K562 (cell line): Measurements from ENCODE around the gene TSPAN18. TPM values are rescaled to one million over a fixed set of nuclear protein-coding genes. Genes with fewer than 3 reads are reported as not detected.

Experiments used
- KAT7 ChIP-seq: sonication (generic); formaldehyde crosslinking; IDR thresholded peaks from 2 replicates; pipeline ENCODE4 v1.8.0; 2022; ENCODE audit warnings: missing genetic modification reagents, mild to moderate bottlenecking, borderline replicate concordance
- MXI1 ChIP-seq: IDR thresholded peaks from 2 replicates; pipeline ENCODE4 v1.6.1; 2011; ENCODE audit warnings: low read depth, mild to moderate bottlenecking, improper control_type of control experiment, low read length
- NFE2 ChIP-seq: IDR thresholded peaks from 2 replicates; pipeline ENCODE4 v1.6.1; 2014; ENCODE audit warnings: antibody characterized with exemption, low read depth
- TAF1 ChIP-seq: IDR thresholded peaks from 2 replicates; pipeline ENCODE4 v1.6.1; 2011; ENCODE audit warnings: mild to moderate bottlenecking, low read length, moderate library complexity; ENCODE audit not compliant: insufficient read depth, control insufficient read depth, severe bottlenecking; ENCODE audit errors: extremely low read depth
- ZBTB33 ChIP-seq: sonication (generic); formaldehyde crosslinking; IDR thresholded peaks from 2 replicates; pipeline ENCODE4 v1.8.1; 2023; ENCODE audit warnings: mild to moderate bottlenecking, missing genetic modification reagents
- polyA plus RNA-seq, 8 experiments: library from polyadenylated mRNA; depleted of rRNA in 4 of 8; stranded (reverse) in 5 of 8; unstranded in 3 of 8; fragments of >200 nt; fragmentation: Nextera tagmentation in 2 of 8; fragmentation: Illumina TruSeq in 1 of 8; extraction: Ambion mirVana in 2 of 8; extraction: Trizol in 1 of 8; gene quantifications; 2 replicates each; pipeline versions ENCODE4 v1.2.1 to v1.2.3, GENCODE V29; 2011 to 2014; ENCODE audit warnings: inconsistent platforms in 1 of 8, missing spikeins in 1 of 8
- total RNA-seq, 7 experiments: library from RNA; depleted of rRNA in 6 of 7; stranded (reverse); fragments of >200 nt in 6 of 7; fragmentation: Illumina TruSeq in 2 of 7; extraction: Trizol in 2 of 7; gene quantifications; 2 replicates each; pipeline versions ENCODE4 v1.2.1 to v1.2.3, GENCODE V29; 2011 to 2021; ENCODE audit warnings: low replicate concordance in 1 of 7
- TF ChIP-seq, protein P1 (sequence below): sonication (generic); formaldehyde crosslinking; IDR thresholded peaks from 2 replicates; pipeline ENCODE4 v1.8.0; 2022; ENCODE audit warnings: mild to moderate bottlenecking, missing genetic modification reagents
- TF ChIP-seq, protein P2 (sequence below): sonication (generic); formaldehyde crosslinking; IDR thresholded peaks from 2 replicates; pipeline ENCODE4 v1.8.1; 2023; ENCODE audit warnings: mild to moderate bottlenecking, missing genetic modification reagents, moderate library complexity

TSPAN18 gene
- total and polyA plus RNA-seq, 9 of the 15 experiments (the other 6 are each of a cell fraction or from before 2014, with no cell fraction given): 0.17 to 0.35 (median 0.22) TPM; not detected in 4

GRCh38 chr11:44748606-44749005 lies 21.8 kb downstream of the TSPAN18 start (continued):
- TF ChIP-seq, protein P1, sequence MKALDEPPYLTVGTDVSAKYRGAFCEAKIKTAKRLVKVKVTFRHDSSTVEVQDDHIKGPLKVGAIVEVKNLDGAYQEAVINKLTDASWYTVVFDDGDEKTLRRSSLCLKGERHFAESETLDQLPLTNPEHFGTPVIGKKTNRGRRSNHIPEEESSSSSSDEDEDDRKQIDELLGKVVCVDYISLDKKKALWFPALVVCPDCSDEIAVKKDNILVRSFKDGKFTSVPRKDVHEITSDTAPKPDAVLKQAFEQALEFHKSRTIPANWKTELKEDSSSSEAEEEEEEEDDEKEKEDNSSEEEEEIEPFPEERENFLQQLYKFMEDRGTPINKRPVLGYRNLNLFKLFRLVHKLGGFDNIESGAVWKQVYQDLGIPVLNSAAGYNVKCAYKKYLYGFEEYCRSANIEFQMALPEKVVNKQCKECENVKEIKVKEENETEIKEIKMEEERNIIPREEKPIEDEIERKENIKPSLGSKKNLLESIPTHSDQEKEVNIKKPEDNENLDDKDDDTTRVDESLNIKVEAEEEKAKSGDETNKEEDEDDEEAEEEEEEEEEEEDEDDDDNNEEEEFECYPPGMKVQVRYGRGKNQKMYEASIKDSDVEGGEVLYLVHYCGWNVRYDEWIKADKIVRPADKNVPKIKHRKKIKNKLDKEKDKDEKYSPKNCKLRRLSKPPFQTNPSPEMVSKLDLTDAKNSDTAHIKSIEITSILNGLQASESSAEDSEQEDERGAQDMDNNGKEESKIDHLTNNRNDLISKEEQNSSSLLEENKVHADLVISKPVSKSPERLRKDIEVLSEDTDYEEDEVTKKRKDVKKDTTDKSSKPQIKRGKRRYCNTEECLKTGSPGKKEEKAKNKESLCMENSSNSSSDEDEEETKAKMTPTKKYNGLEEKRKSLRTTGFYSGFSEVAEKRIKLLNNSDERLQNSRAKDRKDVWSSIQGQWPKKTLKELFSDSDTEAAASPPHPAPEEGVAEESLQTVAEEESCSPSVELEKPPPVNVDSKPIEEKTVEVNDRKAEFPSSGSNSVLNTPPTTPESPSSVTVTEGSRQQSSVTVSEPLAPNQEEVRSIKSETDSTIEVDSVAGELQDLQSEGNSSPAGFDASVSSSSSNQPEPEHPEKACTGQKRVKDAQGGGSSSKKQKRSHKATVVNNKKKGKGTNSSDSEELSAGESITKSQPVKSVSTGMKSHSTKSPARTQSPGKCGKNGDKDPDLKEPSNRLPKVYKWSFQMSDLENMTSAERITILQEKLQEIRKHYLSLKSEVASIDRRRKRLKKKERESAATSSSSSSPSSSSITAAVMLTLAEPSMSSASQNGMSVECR (CRISPR knock-in tag): no peak
- TF ChIP-seq KAT7 (no peak), ZBTB33 (no peak), TAF1 (no peak), MXI1 (no peak), NFE2 (no peak)
- TF ChIP-seq, protein P2, sequence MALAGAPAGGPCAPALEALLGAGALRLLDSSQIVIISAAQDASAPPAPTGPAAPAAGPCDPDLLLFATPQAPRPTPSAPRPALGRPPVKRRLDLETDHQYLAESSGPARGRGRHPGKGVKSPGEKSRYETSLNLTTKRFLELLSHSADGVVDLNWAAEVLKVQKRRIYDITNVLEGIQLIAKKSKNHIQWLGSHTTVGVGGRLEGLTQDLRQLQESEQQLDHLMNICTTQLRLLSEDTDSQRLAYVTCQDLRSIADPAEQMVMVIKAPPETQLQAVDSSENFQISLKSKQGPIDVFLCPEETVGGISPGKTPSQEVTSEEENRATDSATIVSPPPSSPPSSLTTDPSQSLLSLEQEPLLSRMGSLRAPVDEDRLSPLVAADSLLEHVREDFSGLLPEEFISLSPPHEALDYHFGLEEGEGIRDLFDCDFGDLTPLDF (CRISPR knock-in tag): no peak
- TF ChIP-seq, all 486 proteins: peak for 0
